Heart right ventricle (tissue), 16 donors: ENCODE results near the gene ILDR2. TPM values are rescaled to one million over a fixed set of nuclear protein-coding genes. Genes with fewer than 3 reads are reported as not detected.

Source experiments
- ATAC-seq, 8 donors: fragments of 200-7000 bp; cut with Tn5 transposase; one replicate each; pipeline ENCODE4 v1.9.1; 2020; ENCODE audit warnings: mild to moderate bottlenecking in 8 of 8, moderate library complexity in 8 of 8, moderate number of reproducible peaks in 1 of 8
- DNase-seq, 2 donors: peaks; one replicate each; pipeline ENCODE4 v3.0.0-alpha.2; 2020
- H3K27ac ChIP-seq, 10 donors: fragments of 200-600 bp; sonication (generic) in 2 of 10; one replicate each; pipeline versions ENCODE4 v1.5.0 to v1.8.0; 2020 to 2022; ENCODE audit warnings: mild to moderate bottlenecking in 3 of 10
- H3K27me3 ChIP-seq, 7 donors: fragments of 200-600 bp; one replicate each; pipeline ENCODE4 v1.8.0; 2021 to 2022; ENCODE audit warnings: mild to moderate bottlenecking in 2 of 7
- H3K36me3 ChIP-seq, 9 donors: fragments of 200-600 bp; sonication (generic) in 1 of 9; one replicate each; pipeline versions ENCODE4 v1.5.0 to v1.8.0; 2020 to 2022; ENCODE audit warnings: mild to moderate bottlenecking in 2 of 9
- H3K4me1 ChIP-seq, 9 donors: fragments of 200-600 bp; sonication (generic) in 1 of 9; one replicate each; pipeline versions ENCODE4 v1.5.0 to v1.8.0; 2020 to 2022; ENCODE audit warnings: mild to moderate bottlenecking in 4 of 9
- H3K4me3 ChIP-seq, 10 donors: fragments of 200-600 bp; sonication (generic) in 2 of 10; one replicate each; pipeline versions ENCODE4 v1.5.0 to v1.8.0; 2020 to 2022; ENCODE audit warnings: mild to moderate bottlenecking in 7 of 10, moderate library complexity in 2 of 10
- H3K9me3 ChIP-seq, 11 donors: fragments of 200-600 bp in 10 of 11; sonication (generic) in 2 of 11; one replicate each; pipeline versions ENCODE4 v1.5.0 to v1.8.0; 2013 to 2022; ENCODE audit warnings: mild to moderate bottlenecking in 2 of 11, control low read depth in 1 of 11, moderate library complexity in 1 of 11
- CTCF ChIP-seq, 9 donors: fragments of 200-600 bp; sonication (generic) in 2 of 9; IDR thresholded peaks; one replicate each; pipeline versions ENCODE4 v1.5.0 to v1.8.0; 2021 to 2022; ENCODE audit warnings: antibody characterized with exemption in 9 of 9, mild to moderate bottlenecking in 5 of 9, moderate library complexity in 1 of 9
- WGBS, 2 donors: extraction: QIAGEN DNeasy Blood & Tissue Kit; methylation state at CpG; one replicate each; pipeline ENCODE4 v1.1.7; 2013; ENCODE audit warnings: inconsistent platforms in 1 of 2; 5-methylcytosine and 5-hydroxymethylcytosine counted together
- intact Hi-C, 10 donors: fragments of 100-400 bp; cut with DNase I; formaldehyde crosslinking; loops; one replicate each; pipeline versions ENCODE4 v1.11.1 to v1.14.2; 2022
- polyA plus RNA-seq, 2 donors: library from polyadenylated mRNA; stranded (reverse); fragments of 200-250 nt; gene quantifications; one replicate each; pipeline ENCODE4 v1.2.3, GENCODE V29; 2013
- total RNA-seq, 10 donors: library from RNA; stranded (reverse); fragmentation: NEBNext Ultra II Directional in 3 of 10; extraction: Animal tissue kit (Norgen Biotek cat#: 25700) in 3 of 10; gene quantifications; one replicate each; pipeline versions ENCODE4 v1.2.1 to v1.2.4, GENCODE V29; 2021 to 2023
- donor health status: Arrhythmogenic right ventricular cardiomyopathy.
- donor health status: ischemic (EF 13 %, LVEDD 7.1; RV severe dilation, severe dysfunction).
- donor health status: healthy with polysubstance abuse.
- donor health status: DM: no; HTN: yes; CAD: no.
- donor health status: DM: no; HTN: no; CAD: no.
- donor health status: ischemic (EF 25% LVEDD 6.9; RV normal size, moderate dysfunction).
- donor health status: ischemic (EF 25% LVEDD 5.7; RV mildly dilated, moderate dysfunction).
- donor health status: healthy.
- donor health status: DM: yes; HTN: yes; CAD: no.
- donor health status: Ischemic cardiomyopathy.
- donor health status: ischemic (EF 35%, LVEDD 5.7; RV mildly dilated, moderate dysfunction).
- donor health status: nonischemic (EF 11% LVEDD 7.7; RV severe dilation, severe dysfunction).
- donor health status: DM: yes; HTN: yes; CAD: no.
- donor health status: PGD.
- donor health status: ischemic (EF 29% LVEDD 5.4; RV normal size, mild dysfunction).
- donor health status: nonischemic (EF 23%, LVEDD 6.1; RV moderate dilation, normal function).

ILDR2 gene
- total and polyA plus RNA-seq, 12 donors = 0.29 to 12.6 (median 4.9) TPM

GRCh38 chr1:166925810-166926478 is 49.4 kb downstream of the ILDR2 start:
- intact Hi-C loops = no loop called here
- Histone ChIP-seq H3K9me3 (no peaks in the 10 kb centered on the region), H3K27ac (peak overlapping the region in 6 of 10 donors; percentile 50 to 79 (median 72)), H3K36me3 (no peaks in the 10 kb centered on the region), H3K27me3 (peaks cover 0 to 23% (median 9%) of the 10 kb centered on the region in 7 donors), H3K4me3 (no peak overlapping the region), H3K4me1 (peaks cover 0 to 28% (median 13%) of the 10 kb centered on the region in 9 donors)
- peak in 1 of 2 donors; percentile 17 for DNase-seq
- WGBS, 2 donors = 33% methylated on average over 8 of the region's 8 CpGs
- peak; percentile 57 to 92 (median 81) for ATAC-seq
- TF ChIP-seq CTCF (IDR thresholded peaks at IDR 0.05) = no peak

GRCh38 chr1:166924823-166925541 is 50.4 kb downstream of the ILDR2 start:
- ATAC-seq (no peak), DNase-seq (no peak)
- no peak for TF ChIP-seq CTCF (IDR thresholded peaks at IDR 0.05)
- H3K27me3 ChIP-seq = peaks cover 0 to 33% (median 19%) of the 10 kb centered on the region in 7 donors
- H3K4me3 ChIP-seq = no peak overlapping the region
- WGBS, 2 donors = 68 to 90% methylated on average over 3 of the region's 3 CpGs
- intact Hi-C loops = loop anchor here in 1 of 10 donors (5.0 kb wide), 1 partner anchor 47 kb away; no protein-coding TSS in a partner anchor
- no peaks in the 10 kb centered on the region for H3K9me3 ChIP-seq
- peak overlapping the region in 5 of 10 donors; percentile 60 to 79 (median 75) for H3K27ac ChIP-seq
- H3K36me3 ChIP-seq = no peaks in the 10 kb centered on the region
- peaks cover 0 to 35% (median 16%) of the 10 kb centered on the region in 9 donors for H3K4me1 ChIP-seq

- Histone ChIP-seq H3K27me3 (peaks cover 0 to 54% (median 29%) of the 10 kb centered on the region in 7 donors), H3K4me1 (peaks cover 0 to 24% (median 7%) of the 10 kb centered on the region in 9 donors), H3K27ac (peak overlapping the region in 5 of 10 donors; percentile 40 to 68 (median 43)), H3K4me3 (peak overlapping the region; percentile 5 to 56 (median 46)), H3K36me3 (no peaks in the 10 kb centered on the region), H3K9me3 (no peaks in the 10 kb centered on the region)
- intact Hi-C loops = loop anchor here in 1 of 10 donors (5.0 kb wide), 1 partner anchor 51 kb away; no protein-coding TSS in a partner anchor
- DNase-seq = peak in 1 of 2 donors; percentile 26
- TF ChIP-seq CTCF (IDR thresholded peaks at IDR 0.05) = peak in 1 of 9 donors; percentile 14
- ATAC-seq = peak; percentile 28 to 76 (median 51)
- WGBS, 2 donors = 5% methylated on average over 105 to 113 of the region's 113 CpGs
Observed at GRCh38 chr1:166920561-166921475, 54.5 kb downstream of the ILDR2 start.
